Bronchus fibroblast of lung (primary cell): Measurements from ENCODE around the gene PRICKLE3. TPM values are rescaled to one million over a fixed set of nuclear protein-coding genes. Genes with fewer than 3 reads are reported as not detected.

ENCODE experiments used
- total RNA-seq: library from RNA; depleted of rRNA; stranded (reverse); fragments of >200 nt; gene quantifications from 2 replicates; pipeline ENCODE4 v1.2.3, GENCODE V29; 2015

PRICKLE3 gene
- 6.6 and 8.6 TPM in 2 replicates for total RNA-seq

DNA sequence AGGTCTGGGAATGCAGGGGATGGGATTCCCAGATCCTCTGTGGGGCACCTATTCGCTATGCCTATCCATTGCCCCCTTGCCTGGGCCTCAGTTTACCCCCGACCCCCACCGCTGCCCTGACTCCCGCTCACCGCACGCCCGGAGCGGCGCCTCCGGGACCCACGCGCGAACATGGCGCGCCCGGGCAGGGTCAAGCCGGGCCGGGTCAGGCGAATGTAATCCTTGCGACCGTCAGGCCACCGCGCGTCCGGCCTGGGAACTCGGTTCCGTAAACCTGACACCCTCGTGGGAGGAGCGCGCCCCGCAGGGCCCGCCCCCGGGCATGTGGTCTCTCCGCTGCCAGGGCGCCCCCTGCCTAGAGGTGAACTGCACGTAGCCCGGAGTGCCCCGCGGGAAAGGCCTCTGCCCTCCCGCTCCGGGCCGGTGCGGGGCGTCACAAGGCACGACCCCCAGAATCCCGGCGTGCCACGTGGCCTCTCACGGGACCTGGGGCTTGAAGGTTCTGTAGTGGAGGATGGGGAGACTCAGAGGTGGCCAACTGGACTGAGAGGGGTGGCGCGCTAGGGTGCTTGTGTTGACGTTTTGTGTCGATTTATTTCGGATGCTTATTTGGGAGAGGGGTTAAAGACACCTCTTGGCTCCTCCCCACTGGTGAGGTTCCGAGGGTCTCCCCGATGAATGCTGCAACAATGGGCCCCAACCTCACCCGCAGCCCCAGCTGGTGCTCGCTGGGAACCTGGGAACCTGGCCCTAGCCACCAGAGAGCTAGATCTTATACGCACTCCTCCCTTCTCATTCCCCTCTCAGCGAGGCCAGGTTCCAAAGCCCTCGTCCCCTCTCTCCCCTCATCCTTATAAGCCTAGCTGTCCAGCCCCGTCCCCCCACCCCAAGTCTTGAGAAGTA lies at the start of gene PRICKLE3:
Gene PRICKLE3, minus strand, starts transcription at position 249 of the 903 bp plus-strand sequence. Its CDS starts 76 bp downstream, at position 173.

DNA sequence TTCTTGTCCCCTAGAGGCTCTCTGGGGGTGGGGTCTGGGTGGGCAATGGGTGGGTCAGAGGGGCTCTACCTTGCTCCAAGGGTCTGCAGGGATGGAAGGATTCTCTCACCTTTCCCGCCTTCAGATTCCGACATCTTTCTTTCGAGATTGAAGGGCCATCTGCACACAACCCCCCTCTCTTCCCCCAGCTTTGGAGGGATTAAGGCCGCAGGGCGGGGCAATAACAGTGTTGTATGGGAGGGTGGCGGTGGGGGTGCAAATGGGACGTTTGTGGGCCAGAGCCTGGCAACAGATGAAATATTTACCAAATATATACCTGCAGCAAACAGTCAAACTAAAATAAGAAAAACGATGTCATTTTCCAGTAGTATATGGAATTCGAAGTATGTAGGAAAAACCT lies 47.0 kb upstream of the PRICKLE3 start, which contains the start of gene CACNA1F:
Gene CACNA1F, minus strand, starts transcription at position 165 of the 400 bp plus-strand sequence. Its CDS starts 31 bp downstream, at position 134.

GRCh38 chrX:49199906-49200771 lies 14.0 kb upstream of the PRICKLE3 start, which contains the start of gene SYP:
Gene SYP (minus strand): TSS chrX:49200193. CDS start chrX:49200186, 7 bp downstream.

DNA sequence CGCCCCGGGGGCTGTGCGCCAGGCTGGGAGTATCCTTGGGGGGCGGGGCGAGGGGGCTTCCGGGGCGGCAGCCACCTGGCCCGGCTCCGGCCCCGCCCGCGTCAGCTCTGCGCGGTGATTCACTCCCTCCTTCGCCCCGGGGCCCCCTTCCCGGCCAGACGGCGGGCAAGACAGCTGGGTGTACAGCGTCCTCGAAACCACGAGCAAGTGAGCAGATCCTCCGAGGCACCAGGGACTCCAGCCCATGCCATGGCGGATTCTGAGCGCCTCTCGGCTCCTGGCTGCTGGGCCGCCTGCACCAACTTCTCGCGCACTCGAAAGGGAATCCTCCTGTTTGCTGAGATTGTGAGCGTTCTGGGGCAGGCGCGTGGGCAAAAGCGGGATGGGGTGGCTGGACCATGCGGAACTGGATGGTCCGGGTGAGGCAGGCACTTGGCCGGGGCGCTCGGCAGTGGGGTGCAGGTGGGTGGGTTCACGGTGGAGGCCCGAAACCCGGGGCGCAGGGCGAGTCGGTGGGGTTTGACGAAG lies 14.4 kb downstream of the PRICKLE3 start, which contains the start of gene PLP2:
Gene PLP2, plus strand, starts transcription at position 147 of the 528 bp plus-strand sequence. Its CDS starts 103 bp downstream, at position 250.

GRCh38 chrX:49162620-49163019 lies 23.6 kb downstream of the PRICKLE3 start, which contains the start of gene MAGIX:
Gene MAGIX (plus strand): TSS chrX:49162758. CDS start chrX:49162890, 132 bp downstream.

Other genes starting within 250 kb of the PRICKLE3 start
- 37.0 and 38.7 TPM in 2 replicates for gene OTUD5, start 228.8 kb downstream of the PRICKLE3 start, total RNA-seq
- 1.3 TPM in 2 replicates for gene KCND1, start 214.5 kb downstream of the PRICKLE3 start, total RNA-seq
- 10.8 and 11.0 TPM in 2 replicates for gene GRIPAP1, start 184.1 kb downstream of the PRICKLE3 start, total RNA-seq
- gene TFE3, start 143.0 kb downstream of the PRICKLE3 start, total RNA-seq, result 46.1 and 51.9 TPM in 2 replicates
- gene CCDC120, start 127.4 kb downstream of the PRICKLE3 start, total RNA-seq, result 0.50 and 1.5 TPM in 2 replicates
- gene PRAF2, start 112.4 kb downstream of the PRICKLE3 start, total RNA-seq, result 25.6 and 32.1 TPM in 2 replicates
- 45.6 and 47.2 TPM in 2 replicates for gene WDR45, start 106.5 kb downstream of the PRICKLE3 start, total RNA-seq
- gene GPKOW, start 62.6 kb downstream of the PRICKLE3 start, total RNA-seq, result 14.6 TPM in 2 replicates
- 1.3 TPM in 2 replicates for gene MAGIX, start 23.6 kb downstream of the PRICKLE3 start, total RNA-seq
- gene PLP2, start 14.5 kb downstream of the PRICKLE3 start, total RNA-seq, result 115 and 131 TPM in 2 replicates
- 0.15 and 0.17 TPM in 2 replicates for gene SYP, start 13.8 kb upstream of the PRICKLE3 start, total RNA-seq
- not detected in 2 replicates for gene CACNA1F, start 47.0 kb upstream of the PRICKLE3 start, total RNA-seq
- 14.7 and 16.3 TPM in 2 replicates for gene CCDC22, start 49.1 kb upstream of the PRICKLE3 start, total RNA-seq
- gene FOXP3, start 78.3 kb upstream of the PRICKLE3 start, total RNA-seq, result 0.15 and 0.50 TPM in 2 replicates
- 1.9 and 2.0 TPM in 2 replicates for gene PPP1R3F, start 83.4 kb upstream of the PRICKLE3 start, total RNA-seq
- gene GAGE10, start 117.3 kb upstream of the PRICKLE3 start, total RNA-seq, result not detected in 2 replicates
- gene GAGE12J, start 135.7 kb upstream of the PRICKLE3 start, total RNA-seq, result not detected in 2 replicates
- gene GAGE13, start 145.2 kb upstream of the PRICKLE3 start, total RNA-seq, result not detected in 2 replicates